HG02642 (cell line): Measurements from ENCODE around the gene COL5A2.

ENCODE experiments used
- ATAC-seq: cut with Tn5 transposase; IDR thresholded peaks from one replicate; pipeline ENCODE4 v1.9.1; 2021; ENCODE audit warnings: mild to moderate bottlenecking; ENCODE audit not compliant: unreplicated experiment, poor library complexity

Gene COL5A2

GRCh38 chr2:189111063-189111715, 68.4 kb downstream of the COL5A2 start:
- ATAC-seq = no peak

GRCh38 chr2:189109921-189110397, 69.6 kb downstream of the COL5A2 start:
- peak; percentile 92 for ATAC-seq

- no peak for ATAC-seq
Measured at GRCh38 chr2:189104934-189105333, 74.6 kb downstream of the COL5A2 start.

GRCh38 chr2:189102735-189103134, 76.8 kb downstream of the COL5A2 start:
- no peak for ATAC-seq

- no peak for ATAC-seq
Measured at GRCh38 chr2:189097934-189098333, 81.6 kb downstream of the COL5A2 start.

- ATAC-seq = no peak
Measured at GRCh38 chr2:189096769-189097447, 82.7 kb downstream of the COL5A2 start.

- ATAC-seq = no peak
Measured at GRCh38 chr2:189095101-189095500, 84.5 kb downstream of the COL5A2 start.

GRCh38 chr2:189092936-189093335, 86.6 kb downstream of the COL5A2 start:
- no peak for ATAC-seq

- no peak for ATAC-seq
Measured at GRCh38 chr2:189091253-189091652, 88.3 kb downstream of the COL5A2 start.

- no peak for ATAC-seq
Measured at GRCh38 chr2:189088591-189089205, 90.9 kb downstream of the COL5A2 start.

- no peak for ATAC-seq
Measured at GRCh38 chr2:189086710-189087109, 92.9 kb downstream of the COL5A2 start.

GRCh38 chr2:189086250-189086649, 93.3 kb downstream of the COL5A2 start:
- ATAC-seq = no peak

- ATAC-seq = no peak
Measured at GRCh38 chr2:189083606-189084005, 96.0 kb downstream of the COL5A2 start.

GRCh38 chr2:189083106-189083505, 96.5 kb downstream of the COL5A2 start:
- no peak for ATAC-seq

- no peak for ATAC-seq
Measured at GRCh38 chr2:189082376-189082975, 97.1 kb downstream of the COL5A2 start.

GRCh38 chr2:189076572-189076971, 103.0 kb downstream of the COL5A2 start:
- ATAC-seq = no peak

- no peak for ATAC-seq
Measured at GRCh38 chr2:189076120-189076519, 103.4 kb downstream of the COL5A2 start.

GRCh38 chr2:189074506-189074905, 105.1 kb downstream of the COL5A2 start:
- no peak for ATAC-seq

- ATAC-seq = no peak
Measured at GRCh38 chr2:189072036-189072435, 107.5 kb downstream of the COL5A2 start.

- ATAC-seq = no peak
Measured at GRCh38 chr2:189069855-189070619, 109.5 kb downstream of the COL5A2 start.
